ENCODE data around the gene USP22.

The USP22 gene

GRCh38 chr17:20995873-20996723 is 46.7 kb downstream of the USP22 start:
- Histone ChIP-seq H3K4me3 (IDR thresholded peaks at IDR 0.05; ENCODE audit: insufficient read depth, low read depth, low read length) (no peak overlapping the region), H4K20me1 (ENCODE audit: insufficient read depth) (no peaks in the 10 kb centered on the region), H3K27me3 (ENCODE audit: insufficient read depth, low read depth) (no peaks in the 10 kb centered on the region), H3K79me2 (ENCODE audit: insufficient read depth, low read depth) (no peaks in the 10 kb centered on the region), H2AFZ (ENCODE audit: low read depth) (no peak overlapping the region), H3K4me2 (no peak overlapping the region), H3K27ac (no peak overlapping the region), H3K36me3 (ENCODE audit: insufficient read depth) (no peaks in the 10 kb centered on the region), H3K4me1 (ENCODE audit: low read depth, poor library complexity, severe bottlenecking) (no peaks in the 10 kb centered on the region), H3K9ac (no peak overlapping the region)
- no peak for TF ChIP-seq CTCF (conservative IDR thresholded peaks at IDR 0.05; ENCODE audit: low read depth, low read length)

- Histone ChIP-seq H2AFZ (ENCODE audit: low read depth) (no peak overlapping the region), H3K4me2 (no peak overlapping the region), H3K4me1 (ENCODE audit: low read depth, poor library complexity, severe bottlenecking) (no peaks in the 10 kb centered on the region), H3K9ac (no peak overlapping the region), H4K20me1 (ENCODE audit: insufficient read depth) (no peaks in the 10 kb centered on the region), H3K4me3 (IDR thresholded peaks at IDR 0.05; ENCODE audit: insufficient read depth, low read depth, low read length) (no peak overlapping the region), H3K36me3 (ENCODE audit: insufficient read depth) (no peaks in the 10 kb centered on the region), H3K79me2 (ENCODE audit: insufficient read depth, low read depth) (no peaks in the 10 kb centered on the region), H3K27me3 (ENCODE audit: insufficient read depth, low read depth) (no peaks in the 10 kb centered on the region), H3K27ac (no peak overlapping the region)
- TF ChIP-seq CTCF (conservative IDR thresholded peaks at IDR 0.05; ENCODE audit: low read depth, low read length) = no peak
Observed at GRCh38 chr17:20995164-20995872, 47.5 kb downstream of the USP22 start.

GRCh38 chr17:20994779-20995149 is 48.0 kb downstream of the USP22 start:
- Histone ChIP-seq H3K4me2 (no peak overlapping the region), H3K4me1 (ENCODE audit: low read depth, poor library complexity, severe bottlenecking) (no peaks in the 10 kb centered on the region), H3K27me3 (ENCODE audit: insufficient read depth, low read depth) (no peaks in the 10 kb centered on the region), H3K9ac (no peak overlapping the region), H2AFZ (ENCODE audit: low read depth) (no peak overlapping the region), H3K79me2 (ENCODE audit: insufficient read depth, low read depth) (no peaks in the 10 kb centered on the region), H4K20me1 (ENCODE audit: insufficient read depth) (no peaks in the 10 kb centered on the region), H3K36me3 (ENCODE audit: insufficient read depth) (no peaks in the 10 kb centered on the region), H3K27ac (no peak overlapping the region), H3K4me3 (IDR thresholded peaks at IDR 0.05; ENCODE audit: insufficient read depth, low read depth, low read length) (no peak overlapping the region)
- TF ChIP-seq CTCF (conservative IDR thresholded peaks at IDR 0.05; ENCODE audit: low read depth, low read length) = no peak

GRCh38 chr17:20993863-20994778 is 48.7 kb downstream of the USP22 start:
- no peak overlapping the region for H3K27ac ChIP-seq
- no peak overlapping the region for H3K4me3 ChIP-seq (IDR thresholded peaks at IDR 0.05; ENCODE audit: insufficient read depth, low read depth, low read length)
- H3K4me1 ChIP-seq (ENCODE audit: low read depth, poor library complexity, severe bottlenecking) = no peaks in the 10 kb centered on the region
- H3K36me3 ChIP-seq (ENCODE audit: insufficient read depth) = no peaks in the 10 kb centered on the region
- no peak for TF ChIP-seq CTCF (conservative IDR thresholded peaks at IDR 0.05; ENCODE audit: low read depth, low read length)
- no peak overlapping the region for H3K4me2 ChIP-seq
- no peaks in the 10 kb centered on the region for H4K20me1 ChIP-seq (ENCODE audit: insufficient read depth)
- no peak overlapping the region for H2AFZ ChIP-seq (ENCODE audit: low read depth)
- H3K27me3 ChIP-seq (ENCODE audit: insufficient read depth, low read depth) = no peaks in the 10 kb centered on the region
- no peaks in the 10 kb centered on the region for H3K79me2 ChIP-seq (ENCODE audit: insufficient read depth, low read depth)
- H3K9ac ChIP-seq = no peak overlapping the region

Measured in KMS-11 (cell line).